Activated CD8-positive, alpha-beta memory T cell treated with anti-CD3 and anti-CD28 coated beads for 1 hour (primary cell): Measurements from ENCODE around the gene PTGR1.
"Not testable (repeated sequence)": the region's sequence is repeated elsewhere in the genome, so short reads cannot be mapped to it uniquely, and the experiment has no call there.

Experiments
- DNase-seq, 2 donors: peaks; one replicate each; pipeline ENCODE4 v3.0.0-alpha.2; 2020; ENCODE audit warnings: low read depth in 1 of 2; ENCODE audit errors: extremely low read depth in 1 of 2

The PTGR1 gene

GRCh38 chr9:111599092-111599954 is at the start of gene PTGR1:
TSS of gene PTGR1 (minus strand) at chr9:111599647. CDS start at chr9:111597422, 2,225 bp downstream.
- DNase-seq = no peak

GRCh38 chr9:111649016-111649415 is 49.6 kb upstream of the PTGR1 start:
- DNase-seq = no peak

- DNase-seq = no peak
Measured at GRCh38 chr9:111648066-111648465, 48.6 kb upstream of the PTGR1 start.

- no peak for DNase-seq
Measured at GRCh38 chr9:111646417-111646816, 47.0 kb upstream of the PTGR1 start.

GRCh38 chr9:111645806-111646205 is 46.4 kb upstream of the PTGR1 start:
- DNase-seq = no peak

- DNase-seq = no peak
Measured at GRCh38 chr9:111644195-111644772, 44.8 kb upstream of the PTGR1 start.

GRCh38 chr9:111637421-111637950 is 38.0 kb upstream of the PTGR1 start:
- DNase-seq = no peak

- DNase-seq = no peak
Measured at GRCh38 chr9:111634860-111635259, 35.4 kb upstream of the PTGR1 start.

GRCh38 chr9:111633389-111633736 is 33.9 kb upstream of the PTGR1 start:
- no peak for DNase-seq

GRCh38 chr9:111632695-111633388 is 33.4 kb upstream of the PTGR1 start:
- no peak for DNase-seq

- no peak for DNase-seq
Measured at GRCh38 chr9:111632060-111632459, 32.6 kb upstream of the PTGR1 start.

GRCh38 chr9:111631214-111631971 is 31.9 kb upstream of the PTGR1 start, which contains the start of gene DNAJC25:
TSS of gene DNAJC25 (plus strand) at chr9:111631334. CDS start at chr9:111631408, 74 bp downstream.
- peak; percentile 91 to 93 for DNase-seq

GRCh38 chr9:111630964-111631213 is 31.4 kb upstream of the PTGR1 start:
- no peak for DNase-seq

- no peak for DNase-seq
Measured at GRCh38 chr9:111630182-111630963, 30.9 kb upstream of the PTGR1 start.

- no peak for DNase-seq
Measured at GRCh38 chr9:111628411-111628810, 29.0 kb upstream of the PTGR1 start.

- no peak for DNase-seq
Measured at GRCh38 chr9:111627260-111627963, 28.0 kb upstream of the PTGR1 start.

- DNase-seq = no peak
Measured at GRCh38 chr9:111622626-111623025, 23.2 kb upstream of the PTGR1 start.

GRCh38 chr9:111621895-111622480 is 22.5 kb upstream of the PTGR1 start:
- DNase-seq = no peak

GRCh38 chr9:111617349-111617748 is 17.9 kb upstream of the PTGR1 start:
- DNase-seq = not testable (repeated sequence)
